GM12874 (cell line): ENCODE measurements around the gene MRPL11.

Source experiments
- CTCF ChIP-seq: IDR thresholded peaks from 2 replicates; pipeline ENCODE4 v1.5.1; 2011; ENCODE audit warnings: low read depth, mild to moderate bottlenecking, control low read depth, low read length, moderate library complexity; ENCODE audit not compliant: insufficient read depth

Gene MRPL11

DNA sequence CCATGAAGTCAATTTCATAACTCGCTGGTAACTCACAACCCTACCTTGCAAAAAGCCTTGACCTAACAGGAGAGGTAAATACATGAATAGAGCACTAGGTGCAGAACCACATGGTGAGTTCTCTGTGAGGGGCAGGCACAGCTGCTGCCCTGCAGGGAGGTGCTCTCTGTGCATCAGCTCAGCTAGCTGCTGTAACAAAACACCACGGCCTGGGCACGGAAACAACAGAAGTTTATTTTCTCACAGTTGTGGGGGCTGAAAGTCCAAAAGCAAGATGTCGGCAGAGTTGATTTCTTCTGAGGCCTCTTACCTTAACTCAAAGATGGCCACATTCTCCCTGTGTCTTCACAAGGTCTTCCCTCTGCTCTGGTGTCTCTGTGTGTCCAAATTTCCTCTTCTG lies 13.0 kb upstream of the MRPL11 start:
- no peak for TF ChIP-seq CTCF

DNA sequence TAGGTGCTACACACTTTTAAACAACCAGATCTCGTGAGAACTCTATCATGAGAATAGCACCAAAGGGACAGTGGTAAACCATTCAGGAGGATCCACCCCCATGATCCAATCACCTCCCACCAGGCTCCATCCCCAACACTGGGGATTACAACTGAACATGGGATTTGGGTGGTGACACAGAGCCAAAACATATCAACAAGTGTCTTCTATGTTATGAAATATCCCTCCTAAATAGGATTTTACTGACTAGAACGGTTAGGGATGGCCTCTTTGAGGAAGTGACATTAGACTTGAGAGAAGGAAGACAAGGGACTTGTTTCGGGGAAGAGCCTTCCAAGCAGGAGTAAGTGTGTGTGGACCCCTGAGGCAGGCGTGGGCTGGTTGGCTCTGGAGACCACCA lies 11.9 kb upstream of the MRPL11 start:
- TF ChIP-seq CTCF, result no peak

GRCh38 chr11:66448523-66448922 lies 9.9 kb upstream of the MRPL11 start:
- no peak for TF ChIP-seq CTCF

DNA sequence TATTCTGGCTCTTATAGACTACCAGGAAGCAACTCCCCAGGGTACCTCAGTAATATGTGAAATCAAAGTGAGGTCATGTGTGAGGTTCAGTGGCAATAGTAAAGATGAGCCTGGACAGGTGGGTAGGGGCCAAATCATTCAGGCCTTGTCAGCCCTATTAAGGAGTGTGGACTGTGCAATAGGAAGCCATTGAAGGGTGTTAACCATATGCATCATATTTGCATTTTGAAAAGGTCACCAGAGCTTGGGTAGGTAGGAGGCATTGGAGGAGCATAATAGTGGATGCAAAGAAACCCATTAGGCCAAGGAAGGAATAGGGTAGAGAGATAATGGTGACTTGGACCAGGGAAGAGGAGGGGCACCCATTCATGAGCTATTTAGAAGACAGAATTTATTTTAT lies 8.4 kb upstream of the MRPL11 start:
- no peak for TF ChIP-seq CTCF

- TF ChIP-seq CTCF, result no peak
Observed at GRCh38 chr11:66443602-66444001, 5.0 kb upstream of the MRPL11 start.

GRCh38 chr11:66437979-66438503 lies 607 bp downstream of the MRPL11 start:
- TF ChIP-seq CTCF, result no peak

DNA sequence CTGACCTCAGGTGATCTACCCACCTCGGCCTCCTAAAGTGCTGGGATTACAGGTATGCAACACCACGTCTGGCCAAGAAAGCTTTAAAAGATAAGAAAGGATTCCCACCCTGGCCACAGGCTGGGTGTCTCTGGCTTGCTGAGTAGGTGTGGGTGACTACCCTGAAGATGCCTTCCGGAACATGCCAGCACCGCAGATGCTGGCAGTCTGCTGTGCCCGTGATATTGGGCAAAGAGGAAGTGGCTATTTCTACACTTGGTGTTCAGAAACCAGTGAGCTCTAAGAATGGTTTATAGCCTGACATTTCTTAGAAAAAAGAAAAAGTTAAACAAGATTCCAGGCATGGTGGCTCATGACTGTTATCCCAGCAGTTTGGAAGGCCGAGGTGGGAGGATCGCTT lies 6.1 kb downstream of the MRPL11 start:
- no peak for TF ChIP-seq CTCF
